IMR-90 (cell line): ENCODE measurements around the gene RAPGEF2. TPM values are rescaled to one million over a fixed set of nuclear protein-coding genes. Genes with fewer than 3 reads are reported as not detected.

Experiments used
- ATAC-seq: fragments of 200-7000 bp; cut with Tn5 transposase; 2 replicates; pipeline ENCODE4 v1.9.1; 2020; ENCODE audit warnings: low read depth, mild to moderate bottlenecking, moderate library complexity
- BruUV-seq: library from RNA; stranded (reverse); fragments of 400-500 nt; replicated peaks from 2 replicates; lab custom pipeline; 2021; lab: Mats Ljungman, UMichigan
- CTCF ChIA-PET: fragments of 300-600 bp; formaldehyde crosslinking; extraction: SDS; loops from one replicate; lab custom pipeline; 2021; ENCODE audit warnings: antibody characterized with exemption; lab: Yijun Ruan, JAX
- POLR2A ChIA-PET: fragments of 300-600 bp; sonication (Branson Sonifier 250); formaldehyde crosslinking; loops from one replicate; lab custom pipeline; 2022; ENCODE audit warnings: antibody characterized with exemption; ENCODE audit not compliant: unreplicated experiment; lab: Charles Lee
- DNase-seq: peaks from one replicate; pipeline ENCODE4 v3.0.0; 2013
- H2AFZ ChIP-seq: replicated peaks from 2 replicates; pipeline ENCODE3; 2013; ENCODE audit warnings: low read length, mild to moderate bottlenecking; ENCODE audit not compliant: poor library complexity
- H2AK5ac ChIP-seq: 2 replicates; pipeline ENCODE4 v1.6.1; 2013; ENCODE audit warnings: low read depth, low read length, inconsistent platforms
- H2AK9ac ChIP-seq: replicated peaks from 2 replicates; pipeline ENCODE3; 2013; ENCODE audit warnings: mild to moderate bottlenecking, low read depth, low read length, moderate library complexity; ENCODE audit not compliant: poor library complexity
- H2BK120ac ChIP-seq: 2 replicates; pipeline ENCODE4 v1.6.1; 2013; ENCODE audit warnings: low read depth, low read length, inconsistent platforms
- H2BK15ac ChIP-seq: 3 replicates; pipeline ENCODE4 v1.6.1; 2013; ENCODE audit warnings: low read depth, low read length, inconsistent platforms
- H2BK20ac ChIP-seq: 2 replicates; pipeline ENCODE4 v1.6.1; 2013; ENCODE audit warnings: low read depth, mild to moderate bottlenecking, inconsistent platforms, low read length, moderate library complexity
- H2BK5ac ChIP-seq: 2 replicates; pipeline ENCODE4 v1.6.1; 2013; ENCODE audit warnings: mild to moderate bottlenecking, low read depth, low read length, inconsistent platforms; ENCODE audit not compliant: poor library complexity, severe bottlenecking
- H3K14ac ChIP-seq: replicated peaks from 2 replicates; pipeline ENCODE4 v1.6.1; 2013; ENCODE audit warnings: low read depth, low read length, inconsistent platforms
- H3K18ac ChIP-seq: 2 replicates; pipeline ENCODE4 v1.6.1; 2013; ENCODE audit warnings: low read depth, low read length, control low read depth
- H3K23ac ChIP-seq: 2 replicates; pipeline ENCODE4 v1.6.1; 2013; ENCODE audit warnings: low read depth, low read length, inconsistent platforms
- H3K27ac ChIP-seq: 2 replicates; pipeline ENCODE4 v1.5.1; 2013; ENCODE audit warnings: mild to moderate bottlenecking, control low read depth, low read length; ENCODE audit not compliant: insufficient read depth
- H3K27me3 ChIP-seq: 2 replicates; pipeline ENCODE4 v1.6.1; 2013; ENCODE audit warnings: low read length; ENCODE audit not compliant: control insufficient read depth, insufficient read depth
- H3K36me3 ChIP-seq: 2 replicates; pipeline ENCODE4 v1.6.1; 2013; ENCODE audit warnings: low read length, mixed read lengths; ENCODE audit not compliant: control insufficient read depth, insufficient read depth
- H3K4ac ChIP-seq: 2 replicates; pipeline ENCODE4 v1.6.1; 2013; ENCODE audit warnings: low read depth, low read length, inconsistent platforms
- H3K4me1 ChIP-seq: 2 replicates; pipeline ENCODE4 v1.6.1; 2013; ENCODE audit warnings: low read length, mixed read lengths; ENCODE audit not compliant: control insufficient read depth, insufficient read depth
- H3K4me2 ChIP-seq: 2 replicates; pipeline ENCODE4 v1.6.1; 2013; ENCODE audit warnings: low read depth, mild to moderate bottlenecking, control low read depth, low read length, moderate library complexity
- H3K4me3 ChIP-seq: 2 replicates; pipeline ENCODE4 v1.5.1; 2013; ENCODE audit warnings: low read depth, mild to moderate bottlenecking, control low read depth, low read length, moderate library complexity; ENCODE audit not compliant: insufficient read depth
- H3K56ac ChIP-seq: 2 replicates; pipeline ENCODE4 v1.6.1; 2013; ENCODE audit warnings: low read length, inconsistent platforms; ENCODE audit not compliant: insufficient read depth; ENCODE audit errors: extremely low read depth
- H3K79me1 ChIP-seq, 2 experiments: 2 replicates each; pipeline ENCODE4 v1.6.1; 2013; ENCODE audit warnings: low read length in 2 of 2, inconsistent platforms in 1 of 2, low read depth in 1 of 2
- H3K9ac ChIP-seq: 2 replicates; pipeline ENCODE4 v1.6.1; 2013; ENCODE audit warnings: low read depth, low read length, control low read depth
- H3K9me1 ChIP-seq: 2 replicates; pipeline ENCODE4 v1.6.1; 2013; ENCODE audit warnings: low read length, inconsistent platforms; ENCODE audit not compliant: insufficient read depth
- H3K9me3 ChIP-seq: 2 replicates; pipeline ENCODE4 v1.6.1; 2013; ENCODE audit warnings: low read length; ENCODE audit not compliant: control insufficient read depth, insufficient read depth
- H4K20me1 ChIP-seq: 2 replicates; pipeline ENCODE4 v1.6.1; 2013; ENCODE audit warnings: low read length, inconsistent platforms; ENCODE audit not compliant: insufficient read depth
- H4K5ac ChIP-seq: 2 replicates; pipeline ENCODE4 v1.6.1; 2013; ENCODE audit warnings: mild to moderate bottlenecking, low read depth, low read length, control low read depth
- H4K8ac ChIP-seq, 2 experiments: 2 replicates each; pipeline ENCODE4 v1.6.1; 2013; ENCODE audit warnings: low read depth in 2 of 2, low read length in 2 of 2, control low read depth in 1 of 2, inconsistent platforms in 1 of 2
- H4K91ac ChIP-seq: 2 replicates; pipeline ENCODE4 v1.6.1; 2013; ENCODE audit warnings: low read depth, low read length, inconsistent platforms; ENCODE audit not compliant: insufficient read depth
- BHLHE40 ChIP-seq: fragments of 150-350 bp; IDR thresholded peaks from 2 replicates; pipeline ENCODE4 v1.6.1; 2016; ENCODE audit warnings: mild to moderate bottlenecking, low read depth, low read length
- CEBPB ChIP-seq: IDR thresholded peaks from 2 replicates; pipeline ENCODE4 v1.6.1; 2012; ENCODE audit warnings: low read depth, low read length, improper control_type of control experiment
- CHD1 ChIP-seq: IDR thresholded peaks from 2 replicates; pipeline ENCODE4 v1.6.1; 2012; ENCODE audit warnings: low read depth, low read length, improper control_type of control experiment
- ELK1 ChIP-seq: fragments of 150-350 bp; IDR thresholded peaks from 2 replicates; pipeline ENCODE4 v1.6.1; 2016; ENCODE audit warnings: low read depth, mild to moderate bottlenecking, low read length, moderate library complexity, borderline replicate concordance
- FOS ChIP-seq: fragments of 150-350 bp; IDR thresholded peaks from 2 replicates; pipeline ENCODE4 v1.6.1; 2016; ENCODE audit warnings: low read depth, low read length
- MAFK ChIP-seq: IDR thresholded peaks from 2 replicates; pipeline ENCODE4 v1.6.1; 2012; ENCODE audit warnings: low read depth, low read length, improper control_type of control experiment
- NFE2L2 ChIP-seq: fragments of 150-350 bp; IDR thresholded peaks from 2 replicates; pipeline ENCODE4 v1.6.1; 2016; ENCODE audit warnings: low read depth, mild to moderate bottlenecking, low read length
- RFX5 ChIP-seq: IDR thresholded peaks from 2 replicates; pipeline ENCODE4 v1.8.0; 2012; ENCODE audit warnings: low read depth, mild to moderate bottlenecking, low read length, moderate library complexity
- SMC3 ChIP-seq: fragments of 150-350 bp; IDR thresholded peaks from 2 replicates; pipeline ENCODE4 v1.6.1; 2016; ENCODE audit warnings: low read depth, mild to moderate bottlenecking, antibody characterized with exemption, low read length, moderate library complexity
- WGBS, 2 experiments: methylation state at CpG; one replicate each; pipeline versions ENCODE4 v1.1.5 to v1.1.7; 2013; ENCODE audit warnings: missing lambda C conversion rate in 2 of 2; ENCODE audit not compliant: insufficient read length in 1 of 2; ENCODE audit errors: extremely low coverage in 2 of 2; 5-methylcytosine and 5-hydroxymethylcytosine counted together
- dilution Hi-C: fragments of 300-500 bp; cut with HindIII; formaldehyde crosslinking; loops from one replicate; pipeline ENCODE4 v1.14.3; 2018; ENCODE audit warnings: low sequenced_read_pairs; ENCODE audit not compliant: unreplicated experiment
- in situ Hi-C: fragments of 300-500 bp; cut with MboI; formaldehyde crosslinking; loops from 3 replicates; pipeline ENCODE4 v1.14.3; 2019; ENCODE audit warnings: low sequenced_read_pairs, inconsistent platforms, mixed read lengths
- intact Hi-C: fragments of 100-400 bp; cut with micrococcal nuclease; formaldehyde crosslinking; loops from 2 replicates; pipeline ENCODE4 v1.10.0; 2022
- polyA plus RNA-seq, 3 experiments: library from polyadenylated mRNA; depleted of rRNA; stranded (reverse); fragments of >200 nt; gene quantifications; 2 replicates each; pipeline ENCODE4 v1.2.3, GENCODE V29; 2012; ENCODE audit warnings: low replicate concordance in 1 of 3
- total RNA-seq: library from RNA; depleted of rRNA; stranded (reverse); fragments of >200 nt; gene quantifications from 2 replicates; pipeline ENCODE4 v1.2.3, GENCODE V29; 2012
- TF ChIP-seq, protein P1 (sequence below): fragments of 150-350 bp; IDR thresholded peaks from 2 replicates; pipeline ENCODE4 v1.6.1; 2017; ENCODE audit warnings: mild to moderate bottlenecking, antibody characterized with exemption, low read length, low read depth
- TF ChIP-seq, protein P2 (sequence below): conservative IDR thresholded peaks from 2 replicates; pipeline ENCODE4 v1.5.1; 2012; ENCODE audit warnings: mild to moderate bottlenecking, low read depth, low read length, improper control_type of control experiment

The RAPGEF2 gene
- total and polyA plus RNA-seq, 2 of the 4 experiments (the other 2 are of a cell fraction), result 27.6 to 109 TPM

DNA sequence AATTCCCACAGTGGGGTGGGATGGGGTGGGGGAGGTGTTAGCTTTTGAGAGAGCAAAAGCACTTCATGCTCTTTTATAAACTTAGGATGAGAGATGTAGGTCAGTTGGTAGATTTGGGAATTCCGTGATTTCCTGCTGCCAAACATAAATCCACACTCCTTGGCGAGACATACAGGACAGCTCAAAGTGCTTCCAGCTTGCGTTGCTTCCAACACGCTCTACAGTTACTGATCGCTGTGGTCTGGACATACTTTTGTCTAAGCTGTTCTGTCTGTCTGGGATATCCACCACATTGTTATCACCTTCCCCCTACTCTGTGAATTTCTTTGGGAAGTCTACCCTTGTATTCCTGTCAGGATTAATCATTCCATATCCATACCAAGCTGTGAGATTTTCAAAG, 117.5 kb downstream of the RAPGEF2 start:
- Histone ChIP-seq H4K91ac (no peak overlapping the region), H2BK120ac (no peak overlapping the region), H3K4me1 (no peaks in the 10 kb centered on the region; the same call in 1 of the 2 replicates), H4K20me1 (no peaks in the 10 kb centered on the region), H2BK15ac (no peak overlapping the region), H3K23ac (no peak overlapping the region), H2AK5ac (no peak overlapping the region), H3K79me1 (peaks cover 25 to 35% of the 10 kb centered on the region in 2 experiments), H4K8ac (no peak overlapping the region), H3K4me3 (no peak overlapping the region), H3K27ac (no peak overlapping the region), H3K4ac (no peak overlapping the region), H4K5ac (no peak overlapping the region), H3K4me2 (no peak overlapping the region), H3K14ac (0 out of 2 replicates have a peak overlapping the region, but pooled peaks have one; percentile 65), H2AFZ (no peak overlapping the region), H2BK5ac (no peak overlapping the region), H3K9me1 (no peaks in the 10 kb centered on the region), H3K9ac (no peak overlapping the region), H3K9me3 (no peaks in the 10 kb centered on the region), H3K36me3 (no peaks in the 10 kb centered on the region), H3K27me3 (no peaks in the 10 kb centered on the region), H2AK9ac (no peak overlapping the region), H2BK20ac (no peak overlapping the region), H3K18ac (no peak overlapping the region), H3K56ac (no peak overlapping the region)
- WGBS, 2 experiments, result 60% methylated on average over 1 of the region's 5 CpGs; no CpG with 5 or more reads in 1 of the 2 experiments
- ChIA-PET CTCF (no interaction called here), POLR2A (no interaction called here)
- dilution Hi-C loops (no loop called here), intact Hi-C loops (no loop called here), in situ Hi-C loops (no loop called here)
- DNase-seq, result no peak
- no TSS peak for BruUV-seq
- TF ChIP-seq CHD1 (no peak), FOS (no peak), NFE2L2 (no peak), SMC3 (no peak), BHLHE40 (no peak), CEBPB (no peak), RFX5 (no peak), ELK1 (no peak), MAFK (no peak)
- TF ChIP-seq, protein P1, sequence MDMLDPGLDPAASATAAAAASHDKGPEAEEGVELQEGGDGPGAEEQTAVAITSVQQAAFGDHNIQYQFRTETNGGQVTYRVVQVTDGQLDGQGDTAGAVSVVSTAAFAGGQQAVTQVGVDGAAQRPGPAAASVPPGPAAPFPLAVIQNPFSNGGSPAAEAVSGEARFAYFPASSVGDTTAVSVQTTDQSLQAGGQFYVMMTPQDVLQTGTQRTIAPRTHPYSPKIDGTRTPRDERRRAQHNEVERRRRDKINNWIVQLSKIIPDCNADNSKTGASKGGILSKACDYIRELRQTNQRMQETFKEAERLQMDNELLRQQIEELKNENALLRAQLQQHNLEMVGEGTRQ, result no peak
- TF ChIP-seq, protein P2, sequence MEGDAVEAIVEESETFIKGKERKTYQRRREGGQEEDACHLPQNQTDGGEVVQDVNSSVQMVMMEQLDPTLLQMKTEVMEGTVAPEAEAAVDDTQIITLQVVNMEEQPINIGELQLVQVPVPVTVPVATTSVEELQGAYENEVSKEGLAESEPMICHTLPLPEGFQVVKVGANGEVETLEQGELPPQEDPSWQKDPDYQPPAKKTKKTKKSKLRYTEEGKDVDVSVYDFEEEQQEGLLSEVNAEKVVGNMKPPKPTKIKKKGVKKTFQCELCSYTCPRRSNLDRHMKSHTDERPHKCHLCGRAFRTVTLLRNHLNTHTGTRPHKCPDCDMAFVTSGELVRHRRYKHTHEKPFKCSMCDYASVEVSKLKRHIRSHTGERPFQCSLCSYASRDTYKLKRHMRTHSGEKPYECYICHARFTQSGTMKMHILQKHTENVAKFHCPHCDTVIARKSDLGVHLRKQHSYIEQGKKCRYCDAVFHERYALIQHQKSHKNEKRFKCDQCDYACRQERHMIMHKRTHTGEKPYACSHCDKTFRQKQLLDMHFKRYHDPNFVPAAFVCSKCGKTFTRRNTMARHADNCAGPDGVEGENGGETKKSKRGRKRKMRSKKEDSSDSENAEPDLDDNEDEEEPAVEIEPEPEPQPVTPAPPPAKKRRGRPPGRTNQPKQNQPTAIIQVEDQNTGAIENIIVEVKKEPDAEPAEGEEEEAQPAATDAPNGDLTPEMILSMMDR, result no peak
- no peak for ATAC-seq
